Brain pericyte (primary cell): ENCODE measurements around the gene IFFO2.
A peak's percentile ranks its signal among the peaks of the same experiment; 100 is the strongest.

Experiments
- DNase-seq: peaks from one replicate; pipeline ENCODE4 v3.0.0-alpha.2; 2012; ENCODE audit warnings: low read depth, low spot score

The IFFO2 gene

DNA sequence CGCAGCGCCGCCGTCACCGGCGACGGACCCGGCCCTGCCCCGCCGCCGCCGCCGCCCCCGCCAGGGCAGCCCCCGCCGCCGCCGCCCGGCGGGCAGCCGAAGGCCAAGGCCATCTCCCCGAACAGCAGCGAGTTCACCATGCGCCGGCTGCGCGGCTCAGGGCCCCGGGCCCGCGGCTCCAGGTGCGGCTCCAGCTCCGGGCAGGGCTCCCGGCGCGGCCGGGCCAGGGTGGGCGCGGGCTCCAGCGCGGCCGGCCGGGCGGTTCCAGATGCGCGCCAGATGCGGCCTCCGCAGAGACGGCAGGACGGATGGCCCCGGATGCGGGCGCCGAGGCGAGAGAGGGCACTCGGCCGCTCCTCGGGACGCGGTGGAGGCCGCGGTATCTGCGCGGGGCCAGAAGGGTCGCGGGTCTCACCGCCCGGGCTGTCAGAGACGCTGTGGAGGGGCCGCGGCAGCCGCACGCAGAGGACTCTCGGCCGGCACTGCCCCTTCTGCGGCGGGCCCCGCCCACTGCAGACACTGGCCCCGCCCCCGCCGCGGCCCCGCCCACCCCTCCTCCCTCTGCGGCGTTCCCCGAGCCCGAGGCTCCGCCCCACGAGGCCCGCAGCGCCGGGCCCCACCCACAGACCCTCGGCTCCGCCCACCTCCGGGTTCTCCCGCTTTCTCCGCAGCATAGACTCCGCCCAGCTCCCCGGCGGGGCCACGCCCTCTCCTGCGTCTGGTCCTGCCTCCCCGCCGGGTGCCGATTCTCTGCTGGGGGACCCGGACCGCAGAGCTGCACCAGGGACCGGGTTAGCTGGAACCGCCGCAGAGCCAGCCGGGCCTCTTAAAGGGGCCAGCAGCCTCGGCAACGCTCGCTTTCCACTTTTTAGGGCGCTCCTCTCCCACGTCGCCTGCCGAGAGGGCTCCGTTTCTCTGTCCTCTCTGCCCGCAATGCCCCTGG is at the start of gene IFFO2:
Gene IFFO2 (minus strand): TSS at position 484 of the 943 bp plus-strand sequence. CDS start 344 bp downstream, at position 140.
- peak; percentile 68 for DNase-seq

DNA sequence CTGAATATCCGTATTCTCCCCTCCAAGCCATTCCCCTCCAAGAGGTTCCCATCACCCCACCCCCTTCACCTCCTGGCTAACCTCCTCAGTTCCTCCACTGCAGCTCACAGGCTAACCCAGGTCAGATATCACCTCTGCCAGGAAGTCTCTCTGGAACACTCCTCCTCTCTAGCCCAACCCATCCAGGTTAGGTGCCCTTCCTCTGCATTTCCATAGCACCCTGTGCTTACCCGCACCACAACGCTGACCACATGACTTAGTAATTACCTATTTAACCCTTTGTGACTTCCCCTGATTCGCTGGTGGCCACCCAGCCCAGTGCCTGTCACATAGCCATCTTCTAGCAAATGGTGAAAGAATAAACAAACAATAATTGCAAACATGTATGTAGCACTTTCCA is 49.5 kb upstream of the IFFO2 start:
- no peak for DNase-seq

DNA sequence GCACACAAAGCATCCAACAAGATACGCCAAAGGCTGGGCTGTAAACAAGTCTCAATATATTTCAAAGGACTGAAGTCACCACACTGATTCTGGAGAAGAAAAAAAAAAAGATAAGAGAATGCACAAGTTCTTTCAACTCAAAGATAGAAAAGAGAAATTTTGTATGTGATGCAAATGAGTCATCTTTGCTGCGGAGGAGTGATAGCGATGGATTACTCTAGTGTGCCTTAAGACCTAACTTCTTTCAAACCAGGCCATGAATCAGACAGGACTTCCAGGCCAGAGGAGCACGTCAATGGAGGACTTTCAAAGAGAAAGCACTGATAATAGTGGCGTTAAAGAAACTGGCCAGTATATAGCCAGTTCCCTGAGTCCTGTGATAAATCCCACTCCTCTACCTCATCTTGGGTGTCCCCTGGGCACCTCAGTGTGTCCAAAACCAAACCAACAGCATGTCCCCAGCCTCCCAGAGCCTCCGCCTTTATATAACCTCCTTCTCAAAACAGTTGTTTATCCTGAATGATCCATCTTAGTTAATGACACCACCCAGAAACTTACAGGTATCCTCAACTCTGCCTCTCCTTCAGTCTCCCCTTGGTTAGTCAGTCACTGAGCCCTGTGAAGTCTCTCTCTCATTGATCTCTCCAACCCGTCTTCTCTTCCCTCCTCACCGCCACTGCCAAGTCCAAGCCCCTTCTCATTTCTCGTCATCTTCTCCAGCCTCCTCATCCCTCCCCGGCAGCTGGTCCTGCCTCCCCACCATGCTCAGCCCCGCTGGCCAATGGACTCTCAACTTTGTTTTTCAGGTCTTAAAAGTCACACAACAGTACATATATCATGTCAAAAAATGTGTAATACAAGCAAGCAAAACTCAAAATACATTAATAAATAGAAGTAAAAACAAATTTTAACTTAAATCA is 47.2 kb upstream of the IFFO2 start:
- no peak for DNase-seq

DNA sequence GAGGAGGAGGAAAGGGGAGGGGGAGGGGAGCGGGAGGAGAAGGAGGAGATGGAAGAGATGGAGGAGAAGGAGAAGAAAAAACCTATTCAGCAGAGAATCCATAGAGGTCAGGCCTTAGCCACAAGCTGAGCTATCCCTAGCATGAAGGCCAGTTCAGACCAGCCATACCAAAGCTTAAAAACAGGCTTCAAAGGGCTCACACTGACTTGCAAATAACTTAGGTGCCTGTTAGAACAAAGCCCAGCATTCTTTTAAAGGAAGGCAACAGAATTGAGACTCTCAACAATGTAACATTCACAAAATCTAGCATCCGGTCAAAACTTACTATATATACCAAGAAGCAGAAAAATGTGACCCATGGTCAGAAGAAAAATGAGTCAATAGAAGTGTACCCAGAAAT is 43.6 kb upstream of the IFFO2 start:
- no peak for DNase-seq

DNA sequence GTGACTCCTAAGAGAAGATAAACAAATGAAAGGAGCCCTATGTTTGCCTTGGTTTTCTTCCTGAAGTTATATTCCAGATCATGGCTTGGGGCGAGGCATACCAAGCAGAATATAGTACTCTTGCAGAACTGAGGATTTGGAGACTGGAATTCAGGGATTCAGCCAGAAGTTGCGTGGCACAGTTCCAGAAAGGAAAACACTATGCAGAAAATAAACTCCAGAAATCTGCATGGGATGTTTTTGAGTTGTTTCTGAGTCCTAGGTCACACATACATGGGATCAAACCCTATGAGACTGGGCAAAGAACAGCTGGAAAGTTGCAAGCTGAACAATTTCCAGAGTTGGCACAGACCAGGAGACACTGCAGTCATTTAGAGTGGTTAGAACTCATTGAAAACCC is 42.9 kb upstream of the IFFO2 start:
- no peak for DNase-seq

DNA sequence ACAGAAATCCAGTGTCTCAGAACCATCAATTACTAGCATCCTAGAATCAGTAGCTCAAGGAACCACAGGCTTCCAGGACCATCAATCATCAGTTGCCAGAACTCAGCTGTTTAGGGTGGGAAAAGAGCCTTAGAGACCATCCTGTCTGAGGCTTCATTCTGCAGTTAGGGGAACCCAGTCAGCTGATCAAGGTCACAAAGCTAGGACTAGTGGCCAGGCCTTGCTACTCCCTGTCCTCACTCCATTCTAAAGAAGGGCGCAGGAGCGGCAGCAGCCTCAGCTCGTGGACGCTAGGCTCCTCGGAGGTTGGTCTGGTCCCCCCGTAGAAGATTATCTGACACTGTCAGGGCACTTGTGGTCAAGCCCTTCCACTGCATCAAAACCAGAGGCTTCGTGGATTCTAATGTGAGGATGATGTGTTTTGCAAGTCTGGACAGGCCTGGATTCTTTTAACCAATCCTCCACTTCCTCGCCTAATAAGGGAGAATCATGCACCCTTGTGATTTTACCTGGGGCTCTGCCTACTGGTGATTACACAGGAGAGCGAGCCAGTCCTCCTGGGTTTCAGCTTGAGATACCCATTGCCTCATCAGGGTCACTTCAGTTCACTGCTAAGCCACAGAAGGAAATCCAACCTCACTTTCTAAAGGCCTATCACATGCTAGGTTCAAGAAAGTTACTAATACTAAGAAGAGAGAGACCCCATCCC is 41.7 kb upstream of the IFFO2 start:
- DNase-seq: no peak

DNA sequence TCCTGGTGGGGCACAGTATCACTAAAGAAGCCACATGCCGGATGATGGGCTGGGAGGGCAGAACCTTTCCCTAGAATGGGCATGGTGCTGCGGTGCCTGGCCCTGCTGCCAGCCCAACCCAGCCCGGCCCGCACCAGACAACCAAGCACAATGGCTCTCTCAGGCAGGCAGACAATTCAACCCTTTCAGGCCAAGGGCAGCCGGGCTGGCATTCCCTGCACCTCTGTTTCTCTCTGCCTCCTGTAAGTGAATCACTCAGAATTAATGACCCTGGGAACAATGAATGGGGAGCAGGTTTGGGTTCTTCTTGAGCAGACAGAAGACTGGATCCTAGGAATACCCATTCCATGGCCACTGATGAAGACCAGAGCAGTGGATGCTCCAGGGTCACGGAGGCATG is 41.0 kb upstream of the IFFO2 start:
- DNase-seq: no peak

DNA sequence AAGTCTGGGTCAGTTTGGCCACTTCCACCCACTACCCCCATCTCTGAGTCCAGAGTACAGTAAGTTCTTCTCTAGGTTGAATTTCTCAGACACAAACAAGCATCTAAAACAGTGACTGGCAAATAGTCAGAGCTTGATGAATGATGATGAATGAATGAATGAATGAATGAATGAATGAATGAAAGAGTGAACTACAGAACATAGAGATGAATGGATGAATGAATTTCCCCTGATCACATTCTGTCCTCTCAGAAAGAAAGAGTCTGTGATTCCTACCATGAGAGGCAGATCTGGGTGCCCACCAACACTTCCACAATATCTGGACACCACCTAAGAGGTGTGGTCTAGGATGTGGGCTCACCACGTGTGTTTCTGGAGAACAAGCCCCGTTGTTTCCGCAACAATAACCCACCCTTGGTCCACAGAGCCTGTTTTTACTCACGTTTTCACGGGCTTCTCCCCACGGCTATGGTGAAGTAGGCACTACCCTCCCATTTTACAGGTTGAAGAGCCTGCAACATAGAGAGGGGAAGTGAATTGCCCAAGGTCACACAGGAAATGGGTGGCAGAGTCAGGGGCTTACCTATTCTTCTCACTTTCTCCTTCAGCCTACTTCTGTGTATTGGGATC is 40.2 kb upstream of the IFFO2 start:
- no peak for DNase-seq

DNA sequence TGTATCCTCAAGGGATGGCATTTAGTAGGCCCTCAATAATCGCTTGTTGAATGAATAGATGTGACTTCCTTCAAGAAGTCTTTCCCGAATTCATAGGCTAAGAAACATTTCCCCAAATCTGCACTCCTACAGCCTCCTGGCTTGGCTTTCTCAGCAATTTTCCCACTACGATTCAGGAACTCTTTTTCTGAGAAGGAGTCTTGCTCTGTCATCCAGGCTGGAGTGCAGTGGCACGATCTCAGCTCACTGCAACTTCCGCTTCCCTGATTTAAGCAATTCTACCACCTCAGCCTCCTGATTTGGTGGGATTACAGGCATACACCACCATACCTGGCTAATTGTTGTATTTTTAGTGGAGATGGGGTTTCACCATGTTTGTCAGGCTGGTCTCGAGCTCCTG is 37.9 kb upstream of the IFFO2 start:
- DNase-seq: no peak

DNA sequence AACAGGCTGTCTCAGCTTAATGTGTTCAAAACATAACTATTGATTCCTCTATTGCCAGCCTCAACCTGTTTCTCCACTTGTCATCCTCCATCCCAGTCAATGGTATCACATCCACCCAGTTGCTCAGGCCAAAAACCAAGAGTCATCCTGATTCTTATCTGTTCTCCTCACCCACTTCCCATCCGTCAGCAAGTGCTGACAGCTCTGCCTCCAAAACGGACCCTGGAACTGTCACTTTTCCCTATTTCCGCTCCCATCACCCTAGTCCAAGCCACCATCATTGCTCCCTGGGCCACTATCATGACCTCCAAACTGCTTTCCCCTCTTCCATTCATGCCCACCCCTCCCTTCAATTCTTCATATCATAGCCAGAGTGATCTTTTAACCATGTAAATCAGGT is 36.2 kb upstream of the IFFO2 start:
- DNase-seq: no peak

DNA sequence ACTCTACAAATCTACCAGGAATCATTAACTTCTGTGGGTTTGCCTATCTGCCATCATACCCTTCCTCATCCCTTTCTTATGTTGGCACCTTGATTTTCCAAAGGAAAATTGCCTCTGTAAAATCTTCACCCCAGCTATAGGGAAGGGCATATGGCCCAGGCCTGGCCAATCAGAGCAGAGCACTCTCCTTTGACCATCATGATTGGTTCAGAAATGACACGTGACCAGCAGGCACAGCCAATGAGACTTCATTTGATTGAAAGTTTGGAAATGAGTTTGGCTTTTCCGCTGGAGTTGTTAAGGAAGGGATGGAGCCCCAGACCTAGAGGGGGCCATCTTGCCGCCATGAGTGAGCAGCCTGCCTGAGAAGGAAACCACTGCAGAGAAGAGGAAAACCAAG is 35.1 kb upstream of the IFFO2 start:
- DNase-seq: no peak

DNA sequence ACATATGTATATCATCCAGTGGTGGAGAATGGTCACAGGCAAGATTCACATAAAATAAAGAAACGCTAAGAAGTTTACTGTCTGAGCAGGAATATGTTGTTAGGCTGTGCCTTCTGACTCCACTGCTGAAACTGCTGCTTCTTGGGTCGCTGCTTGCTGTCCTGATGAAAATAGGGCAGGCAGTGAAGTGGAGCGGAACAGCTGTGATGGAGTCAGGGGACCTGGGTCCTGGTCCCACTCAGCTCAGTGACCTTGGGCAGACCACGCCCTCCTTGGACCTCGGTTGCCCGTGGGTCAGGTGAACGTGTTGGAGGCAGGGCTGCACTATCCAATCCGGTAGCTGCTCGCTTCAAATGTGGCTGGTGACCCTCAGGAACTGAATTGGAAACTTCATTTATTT is 33.4 kb upstream of the IFFO2 start:
- no peak for DNase-seq

DNA sequence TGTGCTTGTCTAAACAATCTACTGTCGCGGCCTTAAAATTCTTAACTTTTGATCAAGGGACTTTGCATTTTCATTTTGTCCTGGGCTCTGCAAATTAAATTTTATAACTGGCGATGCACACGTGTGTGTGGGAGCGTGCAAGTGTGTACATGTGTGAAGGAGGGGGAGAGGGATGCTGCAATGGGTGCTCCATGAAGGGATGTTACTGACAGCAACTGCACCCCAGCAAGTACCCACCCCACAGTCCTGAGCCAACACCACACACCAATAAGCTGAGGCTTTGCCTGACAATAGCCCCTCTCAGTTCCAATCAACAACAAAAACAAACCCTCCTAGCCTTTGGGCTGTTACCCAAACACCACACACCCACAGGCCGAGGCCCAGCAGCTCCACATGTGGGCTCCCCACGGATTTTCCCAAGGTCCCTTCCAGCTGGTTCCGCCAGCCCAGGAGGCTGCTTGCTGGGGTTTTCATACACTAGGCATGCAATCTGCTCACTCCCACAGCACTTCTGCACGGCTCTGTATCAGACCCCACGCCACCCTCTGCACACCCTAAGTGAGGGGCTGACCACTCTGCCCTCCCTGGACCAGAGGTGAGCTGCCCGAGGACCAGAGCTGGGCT is 32.8 kb upstream of the IFFO2 start:
- DNase-seq: no peak

DNA sequence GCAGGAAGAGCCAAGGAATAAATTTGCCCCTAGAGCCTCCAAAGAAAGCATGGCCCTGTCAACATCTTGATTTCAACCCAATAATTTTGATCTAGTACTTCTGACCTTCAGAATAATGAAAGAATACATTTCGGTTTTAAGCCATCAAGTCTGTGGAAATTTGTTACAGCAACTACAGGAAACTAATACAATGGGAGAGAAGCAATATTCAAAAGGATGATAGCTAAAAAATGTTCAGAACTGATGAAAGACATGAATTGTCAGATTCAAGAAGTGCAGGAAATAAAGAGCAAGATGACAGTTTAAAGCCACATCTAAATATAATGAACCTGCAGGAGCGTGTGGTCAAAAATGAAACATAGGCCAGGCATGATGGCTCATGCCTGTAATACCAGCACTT is 24.8 kb upstream of the IFFO2 start:
- DNase-seq: no peak

DNA sequence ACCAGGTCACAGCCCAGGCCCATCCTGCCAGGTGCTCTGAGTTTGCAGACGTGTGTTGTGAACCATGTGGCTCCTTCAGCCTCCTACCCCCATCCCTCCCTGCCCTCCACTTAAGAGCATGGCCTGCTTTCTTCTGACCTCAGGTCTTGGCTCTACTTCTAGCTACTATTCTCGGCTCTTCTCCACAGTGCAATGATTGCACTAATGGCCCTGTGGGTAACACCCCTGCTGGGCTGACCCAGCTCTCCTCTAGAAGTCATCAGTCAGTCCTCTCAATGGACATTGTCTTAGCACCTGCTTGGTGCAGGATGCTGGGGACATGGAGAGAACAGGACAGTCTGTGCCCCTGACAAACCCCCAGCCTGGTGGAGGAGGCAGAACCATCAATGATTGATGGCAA is 22.2 kb upstream of the IFFO2 start:
- DNase-seq: no peak

DNA sequence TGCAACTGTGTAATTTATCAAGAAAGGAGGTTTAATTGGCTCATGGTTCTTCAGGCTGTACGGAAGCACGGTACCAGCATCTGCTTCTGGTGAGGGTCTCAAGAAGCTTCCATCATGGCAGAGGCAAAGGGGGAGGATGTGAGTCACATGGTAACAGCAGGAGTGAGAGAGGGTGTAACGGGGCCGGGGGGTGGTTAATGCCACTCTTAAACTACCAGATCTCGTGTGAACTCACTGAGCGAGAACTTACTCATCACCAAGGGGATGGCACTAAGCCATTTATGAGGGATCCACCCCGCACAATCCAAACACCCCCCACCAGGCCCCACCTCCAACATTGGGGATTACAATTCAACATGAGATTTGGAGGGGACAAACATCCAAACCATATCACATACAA is 21.0 kb upstream of the IFFO2 start:
- no peak for DNase-seq

DNA sequence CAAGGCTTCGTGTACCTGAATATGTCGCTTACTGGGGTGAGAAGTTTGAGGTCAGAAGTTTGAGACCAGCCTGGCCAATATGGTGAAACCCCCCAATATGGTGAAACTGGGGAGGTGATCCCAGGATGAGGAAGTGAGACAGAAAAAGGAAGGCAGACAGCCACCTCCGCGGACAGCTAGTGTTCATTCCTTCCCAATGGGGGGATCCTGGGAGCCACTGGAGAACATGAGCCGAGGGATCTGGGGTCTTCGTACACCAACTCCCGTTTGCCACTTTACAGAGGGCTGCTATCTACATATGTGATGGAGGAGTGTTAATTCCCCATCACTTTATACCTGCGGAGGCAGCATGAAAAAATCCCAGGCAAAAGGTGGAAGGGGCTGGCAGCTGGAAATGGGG is 19.6 kb upstream of the IFFO2 start:
- DNase-seq: no peak

DNA sequence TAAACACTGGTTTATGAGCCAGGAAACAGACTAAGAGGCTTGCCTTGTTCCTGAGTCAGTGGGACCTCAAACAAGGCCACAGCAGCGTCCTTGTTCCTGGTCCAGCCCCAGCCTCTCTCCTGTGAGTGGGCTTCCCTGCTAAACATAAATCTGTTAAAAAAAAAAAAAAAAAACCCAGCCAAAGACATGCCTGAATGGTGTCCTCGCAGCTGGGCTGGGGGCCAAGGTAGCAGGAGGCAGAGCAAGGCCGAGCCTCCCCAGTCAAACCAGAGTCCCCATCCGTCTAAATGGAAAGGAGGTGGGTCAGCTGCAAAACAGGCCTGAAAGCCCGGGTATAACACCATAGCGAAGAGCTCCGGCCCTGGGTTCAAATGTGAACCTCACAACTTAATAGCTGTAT is 18.1 kb upstream of the IFFO2 start:
- DNase-seq: no peak

DNA sequence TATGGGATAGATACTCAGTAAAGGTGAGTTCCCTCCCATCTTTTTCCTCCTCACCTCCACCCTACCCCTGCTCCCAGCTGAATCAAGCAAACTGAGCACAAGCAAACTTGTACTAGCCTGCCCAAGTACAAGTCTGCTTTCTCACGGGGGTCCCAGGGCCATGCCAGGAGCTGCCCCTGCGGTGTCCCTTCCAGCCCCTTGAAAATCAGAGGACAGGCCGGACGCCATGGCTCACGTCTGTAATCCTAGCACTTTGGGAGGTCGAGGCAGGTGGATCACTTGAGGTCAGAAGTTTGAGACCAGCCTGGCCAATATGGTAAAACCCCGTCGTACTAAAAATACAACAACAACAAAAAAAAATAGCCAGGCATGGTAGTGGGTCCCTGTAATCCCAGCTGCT is 17.5 kb upstream of the IFFO2 start:
- no peak for DNase-seq

DNA sequence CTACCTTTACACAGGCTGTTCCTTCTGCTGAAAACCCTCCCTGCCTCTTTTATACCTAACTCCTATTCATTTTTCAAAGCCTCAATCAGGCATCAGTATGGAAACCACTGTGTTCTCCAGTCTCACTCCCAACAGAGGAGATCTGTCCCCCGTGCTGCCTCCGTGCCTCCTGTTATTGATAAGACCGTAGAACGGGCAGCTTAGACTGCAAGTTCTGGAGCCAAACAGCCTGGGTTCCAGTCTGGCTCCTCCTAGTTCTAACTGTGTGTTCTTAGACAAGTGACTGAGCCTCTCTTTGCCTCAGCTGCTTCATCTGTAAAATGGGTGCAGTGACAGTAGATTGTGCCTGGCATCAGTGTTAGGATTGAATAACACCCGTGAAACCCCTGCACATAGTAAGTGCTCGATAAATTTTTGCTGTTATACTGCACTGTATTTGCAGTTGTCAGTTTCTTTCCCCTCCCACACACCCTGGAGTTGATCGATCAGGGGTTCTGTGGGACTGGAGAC is 17.0 kb upstream of the IFFO2 start:
- no peak for DNase-seq

DNA sequence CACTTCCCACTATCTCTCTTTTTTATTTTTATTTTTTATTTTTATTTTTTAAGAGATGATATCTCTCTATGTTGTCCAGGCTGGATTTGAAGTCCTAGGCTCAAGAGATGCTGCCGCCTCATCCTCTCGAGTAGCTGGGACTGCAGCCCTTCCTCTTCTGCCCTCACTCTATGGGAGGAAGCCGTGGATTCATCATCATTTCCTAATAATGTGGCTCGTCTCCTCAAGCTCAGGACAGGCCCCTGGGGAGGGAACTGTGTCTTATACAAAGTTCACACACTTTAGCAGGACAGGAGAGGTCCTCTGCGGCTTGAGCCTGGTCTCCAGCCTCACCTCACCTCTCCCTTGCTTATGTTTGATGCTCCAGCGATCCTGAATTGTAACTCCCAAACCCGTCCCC is 16.5 kb upstream of the IFFO2 start:
- no peak for DNase-seq
